ENCODE results near the gene PRM2.
A peak's percentile ranks its signal among the peaks of the same experiment; 100 is the strongest.

The PRM2 gene

GRCh38 chr16:11276143-11276895 is at the start of gene PRM2:
PRM2 (minus strand) TSS chr16:11276480; CDS start chr16:11276370, 110 bp downstream.
- no peak for DNase-seq

- no peak for DNase-seq
These were observed 49.3 kb upstream of the PRM2 start for GRCh38 chr16:11325404-11326083.

- no peak for DNase-seq
These were observed 47.5 kb upstream of the PRM2 start for GRCh38 chr16:11323551-11324336.

- DNase-seq: no peak
These were observed 46.5 kb upstream of the PRM2 start for GRCh38 chr16:11322823-11323222.

- DNase-seq: no peak
These were observed 45.4 kb upstream of the PRM2 start for GRCh38 chr16:11321662-11322061.

GRCh38 chr16:11320170-11320569 is 43.9 kb upstream of the PRM2 start:
- DNase-seq: no peak

GRCh38 chr16:11319529-11320146 is 43.4 kb upstream of the PRM2 start:
- peak in 3 of 56 donors; percentile 5 to 39 (median 8) for DNase-seq

GRCh38 chr16:11318817-11319216 is 42.5 kb upstream of the PRM2 start:
- DNase-seq: no peak

- DNase-seq: no peak
These were observed 40.2 kb upstream of the PRM2 start for GRCh38 chr16:11316331-11317015.

GRCh38 chr16:11315510-11315909 is 39.2 kb upstream of the PRM2 start:
- no peak for DNase-seq

- DNase-seq: no peak
These were observed 38.1 kb upstream of the PRM2 start for GRCh38 chr16:11314309-11314894.

GRCh38 chr16:11313493-11314308 is 37.4 kb upstream of the PRM2 start:
- no peak for DNase-seq

- DNase-seq: no peak
These were observed 36.6 kb upstream of the PRM2 start for GRCh38 chr16:11312718-11313492.

- no peak for DNase-seq
These were observed 34.8 kb upstream of the PRM2 start for GRCh38 chr16:11310997-11311561.

- no peak for DNase-seq
These were observed 34.3 kb upstream of the PRM2 start for GRCh38 chr16:11310634-11310977.

- no peak for DNase-seq
These were observed 33.8 kb upstream of the PRM2 start for GRCh38 chr16:11309895-11310633.

GRCh38 chr16:11308493-11309283 is 32.4 kb upstream of the PRM2 start:
- DNase-seq: no peak

Measured in amygdala (tissue), 56 donors.